ENCODE measurements around the gene DERL3.

- TF ChIP-seq, protein P1, sequence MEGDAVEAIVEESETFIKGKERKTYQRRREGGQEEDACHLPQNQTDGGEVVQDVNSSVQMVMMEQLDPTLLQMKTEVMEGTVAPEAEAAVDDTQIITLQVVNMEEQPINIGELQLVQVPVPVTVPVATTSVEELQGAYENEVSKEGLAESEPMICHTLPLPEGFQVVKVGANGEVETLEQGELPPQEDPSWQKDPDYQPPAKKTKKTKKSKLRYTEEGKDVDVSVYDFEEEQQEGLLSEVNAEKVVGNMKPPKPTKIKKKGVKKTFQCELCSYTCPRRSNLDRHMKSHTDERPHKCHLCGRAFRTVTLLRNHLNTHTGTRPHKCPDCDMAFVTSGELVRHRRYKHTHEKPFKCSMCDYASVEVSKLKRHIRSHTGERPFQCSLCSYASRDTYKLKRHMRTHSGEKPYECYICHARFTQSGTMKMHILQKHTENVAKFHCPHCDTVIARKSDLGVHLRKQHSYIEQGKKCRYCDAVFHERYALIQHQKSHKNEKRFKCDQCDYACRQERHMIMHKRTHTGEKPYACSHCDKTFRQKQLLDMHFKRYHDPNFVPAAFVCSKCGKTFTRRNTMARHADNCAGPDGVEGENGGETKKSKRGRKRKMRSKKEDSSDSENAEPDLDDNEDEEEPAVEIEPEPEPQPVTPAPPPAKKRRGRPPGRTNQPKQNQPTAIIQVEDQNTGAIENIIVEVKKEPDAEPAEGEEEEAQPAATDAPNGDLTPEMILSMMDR (IDR thresholded peaks at IDR 0.05): no peak
- TF ChIP-seq EZH2phosphoT487 (IDR thresholded peaks at IDR 0.05): no peak
These were observed 32.0 kb downstream of the DERL3 start for GRCh38 chr22:23806837-23807236.
